H1 (cell line): ENCODE data around the gene OLIG2. TPM values are rescaled to one million over a fixed set of nuclear protein-coding genes. Genes with fewer than 3 reads are reported as not detected.

Experiments
- CHD7 ChIP-seq: fragments of 300-600 bp; sonication (generic); IDR thresholded peaks from 2 replicates; pipeline ENCODE4 v1.7.1; 2012; ENCODE audit warnings: low read length, moderate library complexity, mild to moderate bottlenecking, inconsistent platforms; ENCODE audit not compliant: insufficient replicate concordance
- E2F6 ChIP-seq: IDR thresholded peaks from 2 replicates; pipeline ENCODE4 v1.6.1; 2012; ENCODE audit warnings: inconsistent platforms
- GABPA ChIP-seq: IDR thresholded peaks from 2 replicates; pipeline ENCODE4 v1.6.1; 2011; ENCODE audit warnings: mild to moderate bottlenecking, low read length, moderate library complexity, borderline replicate concordance; ENCODE audit not compliant: insufficient read depth
- KDM1A ChIP-seq: fragments of 200-600, 300-600 bp; sonication (generic); IDR thresholded peaks from 2 replicates; pipeline ENCODE4 v1.7.1; 2016; ENCODE audit warnings: mild to moderate bottlenecking, low read length, borderline replicate concordance
- KDM4A ChIP-seq: IDR thresholded peaks from one replicate; pipeline ENCODE4 v1.7.1; 2012; ENCODE audit warnings: low read depth, mild to moderate bottlenecking, moderate library complexity, low read length, inconsistent platforms; ENCODE audit not compliant: severe bottlenecking
- MAFK ChIP-seq: IDR thresholded peaks from 2 replicates; pipeline ENCODE4 v1.6.1; 2012; ENCODE audit warnings: low read depth, mild to moderate bottlenecking, improper control_type of control experiment, low read length
- SP2 ChIP-seq: IDR thresholded peaks from 2 replicates; pipeline ENCODE4 v1.6.1; 2012; ENCODE audit warnings: mild to moderate bottlenecking, low read length, inconsistent platforms
- polyA plus RNA-seq, 7 experiments: library from polyadenylated mRNA; depleted of rRNA in 3 of 7; stranded (reverse) in 5 of 7; unstranded in 2 of 7; fragments of >200 nt in 5 of 7; fragments of 200-250 nt in 2 of 7; gene quantifications; 1 replicate in 5 of 7; 2 replicates in 1 of 7; 4 replicates in 1 of 7; pipeline versions ENCODE4 v1.2.1 to v1.2.3, GENCODE V29; 2011 to 2013; ENCODE audit warnings: missing spikeins in 2 of 7, mixed read lengths in 2 of 7
- total RNA-seq: library from RNA; stranded (reverse); fragmentation: NEBNext Ultra II Directional; extraction: Animal tissue kit (Norgen Biotek cat#: 25700); gene quantifications from 2 replicates; pipeline ENCODE4 v1.2.1, GENCODE V29; 2021

Gene OLIG2
- total and polyA plus RNA-seq, 2 of the 8 experiments (the other 6 are each of a cell fraction or from before 2014, with no cell fraction given), result 0.79 TPM; not detected in 1

GRCh38 chr21:33061233-33061632 is 35.5 kb downstream of the OLIG2 start (continued):
- TF ChIP-seq MAFK, result no peak
- TF ChIP-seq E2F6, result no peak
- no peak for TF ChIP-seq KDM4A
- TF ChIP-seq CHD7, result no peak
- no peak for TF ChIP-seq GABPA
- no peak for TF ChIP-seq KDM1A
- no peak for TF ChIP-seq SP2
